KBM-7 (cell line): Measurements from ENCODE around the gene EIF4B.
"Not testable (repeated sequence)": the region's sequence is repeated elsewhere in the genome, so short reads cannot be mapped to it uniquely, and the experiment has no call there.

Experiments used
- DNase-seq: peaks from one replicate; pipeline ENCODE4 v3.0.0-alpha.2; 2015
- in situ Hi-C: fragments of 300-500 bp; cut with MboI; formaldehyde crosslinking; loops from 2 replicates; pipeline ENCODE4 v1.14.3; 2020; ENCODE audit warnings: low sequenced_read_pairs, low pct_unique_long_range_greater_than_20kb, mixed read lengths

The EIF4B gene

DNA sequence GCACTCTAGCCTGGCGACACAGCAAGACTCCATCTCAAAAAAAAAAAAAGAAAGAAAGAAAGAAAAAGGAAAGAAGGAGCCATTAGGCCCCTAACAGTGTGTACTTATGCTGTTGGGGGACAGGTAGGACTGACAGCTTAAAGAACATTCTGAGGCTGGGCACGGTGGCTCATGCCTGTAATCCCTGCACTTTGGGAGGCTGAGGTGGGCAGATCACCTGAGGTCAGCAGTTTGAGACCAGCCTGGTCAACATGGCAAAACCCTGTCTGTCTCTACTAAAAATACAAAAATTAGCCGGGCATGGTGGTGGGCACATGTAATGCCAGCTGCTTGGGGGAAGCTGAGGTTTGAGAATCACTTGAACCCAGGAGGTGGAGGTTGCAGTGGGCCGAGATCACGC is 14.0 kb upstream of the EIF4B start:
- DNase-seq = not testable (repeated sequence)
- in situ Hi-C loops = loop anchor here (25.0 kb wide), 1 partner anchor 605 kb away; the partner anchor contains the start of gene KRT84

GRCh38 chr12:52992699-52993557 is 13.3 kb upstream of the EIF4B start:
- in situ Hi-C loops = loop anchor here (25.0 kb wide), 1 partner anchor 606 kb away; the partner anchor contains the start of gene KRT84
- no peak for DNase-seq

DNA sequence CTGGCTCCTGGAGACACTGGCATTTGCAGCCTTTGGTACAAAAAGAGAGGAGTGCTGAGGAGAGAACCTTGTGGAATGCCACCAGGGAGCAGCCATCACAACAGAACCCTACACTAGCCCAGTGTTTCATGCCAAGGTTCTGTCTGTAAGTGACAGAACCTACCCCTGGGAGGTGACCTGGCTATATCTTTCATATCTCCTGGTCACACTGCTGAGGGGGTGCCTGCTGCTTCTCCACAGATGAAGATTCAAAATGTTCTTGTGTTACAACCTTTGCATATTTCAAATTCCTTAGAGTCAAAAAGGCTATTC is 12.7 kb upstream of the EIF4B start:
- in situ Hi-C loops = loop anchor here (25.0 kb wide), 1 partner anchor 606 kb away; the partner anchor contains the start of gene KRT84
- no peak for DNase-seq

DNA sequence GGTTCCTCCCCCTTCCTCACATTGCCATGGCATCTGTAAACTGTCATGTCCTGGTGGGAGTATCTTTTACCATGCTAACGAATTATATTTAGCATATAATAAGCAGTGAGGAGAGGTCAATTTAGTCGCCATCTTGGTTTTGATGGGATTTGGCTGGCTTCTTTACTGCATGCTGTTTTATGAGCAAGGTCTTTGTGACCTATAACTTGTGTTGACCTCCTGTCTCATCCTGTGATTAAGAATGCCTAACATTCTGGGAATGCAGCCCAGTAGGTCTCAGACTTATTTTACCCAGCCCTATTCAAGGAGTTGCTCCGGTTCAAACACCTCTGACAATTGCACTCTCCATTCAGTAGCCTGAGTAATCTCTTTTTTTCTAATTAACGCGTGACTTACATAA is 2.1 kb upstream of the EIF4B start:
- DNase-seq = no peak
- in situ Hi-C loops = no loop called here

- no peak for DNase-seq
- in situ Hi-C loops = no loop called here
Measured at GRCh38 chr12:53004582-53004981, 1.7 kb upstream of the EIF4B start.

DNA sequence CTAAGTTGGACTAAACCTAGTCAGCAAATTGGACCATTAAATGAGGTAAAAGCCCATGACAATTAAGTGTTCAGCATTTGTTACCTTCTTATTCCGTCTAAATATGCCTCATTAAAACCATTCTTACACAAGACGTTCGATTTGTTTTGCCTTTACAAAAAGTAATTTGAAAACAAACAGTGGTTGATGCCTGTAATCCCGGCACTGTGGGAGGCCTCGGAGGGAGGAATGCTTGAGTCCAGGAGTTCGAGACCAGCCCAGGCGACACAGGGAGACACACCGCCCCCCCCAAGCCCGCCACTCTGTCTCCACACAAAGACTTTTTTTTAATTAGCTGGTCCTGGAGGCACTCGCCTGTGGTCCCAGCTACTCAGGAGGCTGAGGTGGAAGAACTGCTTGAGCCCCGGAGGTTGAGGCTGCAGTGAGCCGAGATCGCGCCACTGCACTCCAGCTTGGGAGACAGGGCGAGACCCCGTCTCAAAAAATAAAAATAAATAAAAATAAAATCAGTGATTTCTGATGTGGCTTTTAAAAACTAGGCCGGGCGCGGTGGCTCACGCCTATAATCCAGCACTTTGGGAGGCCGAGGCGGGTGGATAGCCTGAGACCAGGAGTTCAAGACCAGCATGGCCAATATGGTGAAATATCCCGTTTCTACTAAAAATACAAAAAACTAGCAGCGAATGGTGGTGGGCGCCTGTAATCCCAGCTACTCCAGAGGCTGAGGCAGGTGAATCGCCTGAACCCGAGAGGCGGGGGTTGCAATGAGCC is 856 bp upstream of the EIF4B start:
- in situ Hi-C loops = no loop called here
- DNase-seq = no peak

- peak; percentile 81 for DNase-seq
- in situ Hi-C loops = no loop called here
Measured at GRCh38 chr12:53006810-53007309, 604 bp downstream of the EIF4B start.

DNA sequence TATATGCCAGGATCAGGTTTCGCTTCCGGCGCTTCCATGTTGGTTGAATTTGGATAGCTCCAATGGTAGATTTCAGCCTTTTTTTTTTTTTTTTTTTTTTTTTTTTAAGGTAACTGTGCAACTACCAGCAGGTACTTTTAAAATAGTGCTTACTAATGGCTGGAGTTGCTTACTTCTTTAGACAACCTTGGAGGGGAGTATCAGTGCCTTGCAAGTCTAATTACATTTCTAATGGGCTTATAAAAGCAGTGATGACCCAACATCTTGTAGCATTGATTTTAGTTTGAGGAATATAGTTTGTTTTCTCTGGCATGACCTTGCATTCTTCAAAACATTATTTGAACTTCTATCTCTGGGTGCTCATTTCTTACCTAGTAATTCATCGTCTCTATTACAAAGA is 1.1 kb downstream of the EIF4B start:
- in situ Hi-C loops = no loop called here
- no peak for DNase-seq

DNA sequence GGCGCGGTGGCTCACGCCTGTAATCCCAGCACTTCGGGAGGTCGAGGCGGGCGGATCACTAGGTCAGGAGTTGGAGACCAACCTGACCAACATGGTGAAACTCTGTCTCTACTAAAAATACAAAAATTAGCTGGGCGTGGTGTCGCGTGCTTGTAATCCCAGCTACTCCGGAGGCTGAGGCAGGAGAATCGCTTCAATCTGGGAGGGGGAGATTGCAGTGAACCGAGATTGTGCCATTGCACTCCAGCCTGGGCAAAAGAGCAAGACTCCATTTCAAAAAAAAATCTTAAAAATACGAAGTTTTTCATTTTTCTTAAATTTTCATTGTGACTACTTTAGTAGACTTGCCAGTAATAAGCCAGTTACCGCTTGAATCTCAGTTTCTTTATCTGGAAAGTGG is 2.5 kb downstream of the EIF4B start:
- DNase-seq, in situ Hi-C loops: not testable (repeated sequence)

GRCh38 chr12:53010955-53011354 is 4.7 kb downstream of the EIF4B start:
- no peak for DNase-seq
- in situ Hi-C loops = no loop called here

GRCh38 chr12:53011889-53012288 is 5.6 kb downstream of the EIF4B start:
- in situ Hi-C loops = no loop called here
- DNase-seq = no peak

- in situ Hi-C loops = no loop called here
- no peak for DNase-seq
Measured at GRCh38 chr12:53012928-53013327, 6.7 kb downstream of the EIF4B start.

DNA sequence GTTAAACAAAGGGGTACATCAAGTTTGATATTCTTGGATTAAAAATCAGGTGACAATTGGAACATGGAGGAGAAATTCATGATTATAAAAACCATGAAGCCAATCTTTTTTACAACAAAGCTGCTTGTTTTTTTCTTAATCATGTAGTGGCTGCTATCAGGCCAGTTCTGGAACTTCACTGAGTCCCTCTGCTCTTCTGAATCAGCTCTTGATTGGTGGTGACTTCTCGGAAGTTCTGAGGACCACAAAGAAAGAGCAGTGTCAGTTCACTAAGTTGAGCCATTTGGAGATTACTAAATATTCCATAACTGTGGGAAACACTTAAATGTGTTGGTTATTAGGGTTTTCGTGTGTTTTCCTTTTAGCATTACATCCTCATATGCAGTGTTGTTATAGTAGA is 8.5 kb downstream of the EIF4B start:
- no peak for DNase-seq
- in situ Hi-C loops = no loop called here

DNA sequence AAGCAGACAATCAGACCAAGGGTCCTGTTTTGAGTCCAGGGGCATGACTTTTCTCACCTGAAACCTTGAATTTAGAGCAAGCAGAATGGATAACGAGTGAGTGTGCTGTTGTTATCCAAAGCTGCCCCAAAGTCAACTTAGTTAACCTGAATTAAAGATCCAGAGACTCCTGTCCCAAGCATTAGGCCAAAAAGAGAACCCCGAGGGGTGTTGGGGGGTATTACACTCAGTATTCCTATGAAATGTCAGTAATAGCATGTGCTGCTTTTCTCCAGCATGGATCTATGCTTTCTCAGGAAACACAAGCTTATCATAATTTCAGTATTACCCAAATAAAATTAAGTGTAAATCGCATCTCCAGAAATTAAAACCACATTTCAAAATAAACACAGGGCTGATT is 19.0 kb downstream of the EIF4B start:
- no peak for DNase-seq
- in situ Hi-C loops = no loop called here

DNA sequence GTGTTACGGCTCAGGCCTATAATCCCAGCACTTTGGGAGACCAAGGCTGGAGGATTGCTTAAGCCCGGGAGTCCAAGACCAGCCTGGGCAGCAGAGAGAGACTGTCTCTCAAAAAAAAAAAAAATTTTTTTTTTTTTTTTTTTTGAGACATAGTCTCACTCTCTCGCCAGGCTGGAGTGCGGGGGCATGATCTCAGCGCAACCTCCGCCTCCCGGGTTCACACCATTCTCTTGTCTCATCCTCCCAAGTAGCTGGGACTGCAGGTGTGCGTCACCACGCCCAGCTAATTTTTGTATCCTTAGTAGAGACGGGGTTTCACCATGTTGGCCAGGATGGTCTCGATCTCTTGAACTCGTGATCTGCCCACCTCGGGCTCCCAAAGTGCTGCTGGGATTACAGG is 20.8 kb downstream of the EIF4B start:
- DNase-seq, in situ Hi-C loops: not testable (repeated sequence)

- in situ Hi-C loops = no loop called here
- no peak for DNase-seq
Measured at GRCh38 chr12:53031616-53032015, 25.4 kb downstream of the EIF4B start.

DNA sequence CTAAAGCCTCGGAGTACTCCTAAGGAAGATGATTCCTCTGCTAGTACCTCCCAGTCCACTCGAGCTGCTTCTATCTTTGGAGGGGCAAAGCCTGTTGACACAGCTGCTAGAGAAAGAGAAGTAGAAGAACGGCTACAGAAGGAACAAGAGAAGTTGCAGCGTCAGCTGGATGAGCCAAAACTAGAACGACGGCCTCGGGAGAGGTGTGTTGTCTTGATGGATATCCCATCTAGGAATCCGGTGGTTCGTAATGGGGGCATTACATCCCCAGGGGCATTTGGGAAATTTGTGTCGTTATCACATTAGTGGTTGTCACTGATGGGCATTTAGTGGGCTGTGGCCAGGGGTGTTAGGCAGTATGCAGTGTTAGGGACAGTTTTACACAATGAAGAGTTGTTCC is 27.6 kb downstream of the EIF4B start:
- DNase-seq, in situ Hi-C loops: not testable (repeated sequence)

- in situ Hi-C loops = no loop called here
- no peak for DNase-seq
Measured at GRCh38 chr12:53034459-53034858, 28.2 kb downstream of the EIF4B start.

GRCh38 chr12:53036802-53037201 is 30.5 kb downstream of the EIF4B start:
- in situ Hi-C loops = no loop called here
- no peak for DNase-seq

GRCh38 chr12:53039851-53040250 is 33.6 kb downstream of the EIF4B start:
- no peak for DNase-seq
- in situ Hi-C loops = no loop called here
